Activated naive CD4-positive, alpha-beta T cell treated with anti-CD3 and anti-CD28 coated beads, Interleukin-2, amount 10 ng/mL, durations not matched to agents 7 days and 5 days (primary cell): ENCODE results near the gene KDM8.

Experiments used
- CTCF ChIA-PET: fragments of 350-600 bp; sonication (Branson Sonifier 250); formaldehyde crosslinking; loops from one replicate; lab custom pipeline; 2021; ENCODE audit warnings: antibody characterized with exemption; lab: Charles Lee
- DNase-seq: peaks from one replicate; pipeline ENCODE4 v3.0.0-alpha.2; 2020
- H3K27ac Mint-ChIP-seq: one replicate; pipeline ENCODE4 v1.8.0; 2021; ENCODE audit warnings: mild to moderate bottlenecking, moderate library complexity, mixed read lengths
- H3K27me3 Mint-ChIP-seq: one replicate; pipeline ENCODE4 v1.8.0; 2021; ENCODE audit warnings: mild to moderate bottlenecking, mixed read lengths
- H3K36me3 Mint-ChIP-seq: one replicate; pipeline ENCODE4 v1.8.0; 2021; ENCODE audit warnings: mixed read lengths
- H3K4me1 Mint-ChIP-seq: one replicate; pipeline ENCODE4 v1.8.0; 2021; ENCODE audit warnings: mixed read lengths
- H3K4me3 Mint-ChIP-seq: one replicate; pipeline ENCODE4 v1.8.0; 2021; ENCODE audit warnings: mild to moderate bottlenecking, moderate library complexity, mixed read lengths
- H3K9me3 Mint-ChIP-seq: one replicate; pipeline ENCODE4 v1.8.0; 2021; ENCODE audit warnings: mixed read lengths

The KDM8 gene

GRCh38 chr16:27268376-27269299, 65.3 kb downstream of the KDM8 start, which contains the start of gene NSMCE1:
NSMCE1 (minus strand) TSS chr16:27268772; CDS start chr16:27257570, 11,202 bp downstream.
- peak; percentile 98 for DNase-seq
- Mint-ChIP-seq H3K4me1 (peaks cover 76% of the 10 kb centered on the region), H3K27me3 (no peaks in the 10 kb centered on the region), H3K27ac (peak within 1 kb of the TSS; percentile 92), H3K36me3 (peaks cover 47% of the 10 kb centered on the region), H3K4me3 (peak within 1 kb of the TSS; percentile 92), H3K9me3 (no peaks in the 10 kb centered on the region)
- CTCF ChIA-PET = interaction anchor here (1.5 to 3.9 kb wide), 2 partner anchors 33 to 106 kb away, joined by 4 to 17 read pairs; no protein-coding TSS in a partner anchor

- peaks cover 41% of the 10 kb centered on the region for H3K36me3 Mint-ChIP-seq
- H3K4me1 Mint-ChIP-seq = peaks cover 80% of the 10 kb centered on the region
- DNase-seq = no peak
- peak overlapping the region; percentile 92 for H3K4me3 Mint-ChIP-seq
- no peaks in the 10 kb centered on the region for H3K9me3 Mint-ChIP-seq
- peak overlapping the region; percentile 92 for H3K27ac Mint-ChIP-seq
- H3K27me3 Mint-ChIP-seq = no peaks in the 10 kb centered on the region
- CTCF ChIA-PET = interaction anchor here (1.5 to 3.9 kb wide), 2 partner anchors 34 to 106 kb away, joined by 4 to 17 read pairs; no protein-coding TSS in a partner anchor
These were observed 66.2 kb downstream of the KDM8 start for GRCh38 chr16:27269300-27270150.

- DNase-seq = no peak
- Mint-ChIP-seq H3K27ac (peak overlapping the region; percentile 29), H3K4me3 (no peak overlapping the region), H3K36me3 (peaks cover 37% of the 10 kb centered on the region), H3K27me3 (no peaks in the 10 kb centered on the region), H3K4me1 (peaks cover 80% of the 10 kb centered on the region), H3K9me3 (no peaks in the 10 kb centered on the region)
- CTCF ChIA-PET = interaction anchor here (3.9 kb wide), 1 partner anchor 35 kb away, joined by 17 read pairs; no protein-coding TSS in a partner anchor
These were observed 67.0 kb downstream of the KDM8 start for GRCh38 chr16:27270349-27270748.
